RWPE2 (cell line): ENCODE results near the gene ATE1.

Experiments
- ATAC-seq: fragments of 200-7000 bp; cut with Tn5 transposase; 3 replicates; pipeline ENCODE4 v1.9.1; 2021; ENCODE audit warnings: low read depth
- DNase-seq: peaks from one replicate; pipeline ENCODE4 v3.0.0-alpha.2; 2020; ENCODE audit warnings: low spot score
- H3K27ac ChIP-seq: fragments of 450-650 bp; 2 replicates; pipeline ENCODE4 v1.5.1; 2017; ENCODE audit warnings: mild to moderate bottlenecking; ENCODE audit not compliant: poor library complexity, severe bottlenecking
- H3K27me3 ChIP-seq: fragments of 250-450 bp; sonication (Bioruptor Pico); 2 replicates; pipeline ENCODE4 v1.5.1; 2021; ENCODE audit warnings: mild to moderate bottlenecking, moderate library complexity; ENCODE audit not compliant: insufficient read depth, poor library complexity, severe bottlenecking
- H3K36me3 ChIP-seq: fragments of 250-450 bp; sonication (Bioruptor Pico); 2 replicates; pipeline ENCODE4 v1.5.1; 2020; ENCODE audit warnings: low read depth, mild to moderate bottlenecking, moderate library complexity
- H3K4me1 ChIP-seq: fragments of 250-450 bp; sonication (Bioruptor Pico); 2 replicates; pipeline ENCODE4 v1.5.1; 2021; ENCODE audit warnings: mild to moderate bottlenecking, moderate library complexity; ENCODE audit not compliant: insufficient read depth, poor library complexity, severe bottlenecking
- H3K4me3 ChIP-seq: fragments of 250-450 bp; sonication (Bioruptor Pico); 2 replicates; pipeline ENCODE4 v1.5.1; 2021; ENCODE audit warnings: mild to moderate bottlenecking, moderate library complexity; ENCODE audit not compliant: severe bottlenecking
- H3K9me3 ChIP-seq: fragments of 250-450 bp; sonication (Bioruptor Pico); 2 replicates; pipeline ENCODE4 v1.5.1; 2021; ENCODE audit warnings: mild to moderate bottlenecking, moderate library complexity; ENCODE audit not compliant: severe bottlenecking
- TF ChIP-seq, protein P1 (sequence below): fragments of 450-650 bp; IDR thresholded peaks from one replicate; pipeline ENCODE4 v1.5.1; 2017; ENCODE audit warnings: mild to moderate bottlenecking, moderate library complexity; ENCODE audit not compliant: poor library complexity, severe bottlenecking

The ATE1 gene

GRCh38 chr10:121927841-121928527 lies at the start of gene ATE1:
Gene ATE1, minus strand, starts transcription at chr10:121928031. Its CDS starts 82 bp downstream, at chr10:121927949.
- Histone ChIP-seq H3K4me3 (peak within 1 kb of the TSS; percentile 87), H3K36me3 (peaks cover 3% of the 10 kb centered on the region; the same call in 1 of the 2 replicates), H3K4me1 (peaks cover 27% of the 10 kb centered on the region), H3K27me3 (no peaks in the 10 kb centered on the region), H3K9me3 (no peaks in the 10 kb centered on the region), H3K27ac (peak within 1 kb of the TSS; percentile 87)
- TF ChIP-seq, protein P1, sequence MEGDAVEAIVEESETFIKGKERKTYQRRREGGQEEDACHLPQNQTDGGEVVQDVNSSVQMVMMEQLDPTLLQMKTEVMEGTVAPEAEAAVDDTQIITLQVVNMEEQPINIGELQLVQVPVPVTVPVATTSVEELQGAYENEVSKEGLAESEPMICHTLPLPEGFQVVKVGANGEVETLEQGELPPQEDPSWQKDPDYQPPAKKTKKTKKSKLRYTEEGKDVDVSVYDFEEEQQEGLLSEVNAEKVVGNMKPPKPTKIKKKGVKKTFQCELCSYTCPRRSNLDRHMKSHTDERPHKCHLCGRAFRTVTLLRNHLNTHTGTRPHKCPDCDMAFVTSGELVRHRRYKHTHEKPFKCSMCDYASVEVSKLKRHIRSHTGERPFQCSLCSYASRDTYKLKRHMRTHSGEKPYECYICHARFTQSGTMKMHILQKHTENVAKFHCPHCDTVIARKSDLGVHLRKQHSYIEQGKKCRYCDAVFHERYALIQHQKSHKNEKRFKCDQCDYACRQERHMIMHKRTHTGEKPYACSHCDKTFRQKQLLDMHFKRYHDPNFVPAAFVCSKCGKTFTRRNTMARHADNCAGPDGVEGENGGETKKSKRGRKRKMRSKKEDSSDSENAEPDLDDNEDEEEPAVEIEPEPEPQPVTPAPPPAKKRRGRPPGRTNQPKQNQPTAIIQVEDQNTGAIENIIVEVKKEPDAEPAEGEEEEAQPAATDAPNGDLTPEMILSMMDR = no peak
- DNase-seq (peak; percentile 89), ATAC-seq (peak; percentile 89)

- Histone ChIP-seq H3K27ac (no peak overlapping the region), H3K9me3 (no peaks in the 10 kb centered on the region), H3K36me3 (peaks cover 23% of the 10 kb centered on the region), H3K4me3 (no peak overlapping the region), H3K4me1 (peaks cover 9% of the 10 kb centered on the region), H3K27me3 (no peaks in the 10 kb centered on the region)
- DNase-seq (no peak), ATAC-seq (no peak)
- TF ChIP-seq, protein P1 = no peak
Observed at GRCh38 chr10:121976607-121977006, 48.8 kb upstream of the ATE1 start.

DNA sequence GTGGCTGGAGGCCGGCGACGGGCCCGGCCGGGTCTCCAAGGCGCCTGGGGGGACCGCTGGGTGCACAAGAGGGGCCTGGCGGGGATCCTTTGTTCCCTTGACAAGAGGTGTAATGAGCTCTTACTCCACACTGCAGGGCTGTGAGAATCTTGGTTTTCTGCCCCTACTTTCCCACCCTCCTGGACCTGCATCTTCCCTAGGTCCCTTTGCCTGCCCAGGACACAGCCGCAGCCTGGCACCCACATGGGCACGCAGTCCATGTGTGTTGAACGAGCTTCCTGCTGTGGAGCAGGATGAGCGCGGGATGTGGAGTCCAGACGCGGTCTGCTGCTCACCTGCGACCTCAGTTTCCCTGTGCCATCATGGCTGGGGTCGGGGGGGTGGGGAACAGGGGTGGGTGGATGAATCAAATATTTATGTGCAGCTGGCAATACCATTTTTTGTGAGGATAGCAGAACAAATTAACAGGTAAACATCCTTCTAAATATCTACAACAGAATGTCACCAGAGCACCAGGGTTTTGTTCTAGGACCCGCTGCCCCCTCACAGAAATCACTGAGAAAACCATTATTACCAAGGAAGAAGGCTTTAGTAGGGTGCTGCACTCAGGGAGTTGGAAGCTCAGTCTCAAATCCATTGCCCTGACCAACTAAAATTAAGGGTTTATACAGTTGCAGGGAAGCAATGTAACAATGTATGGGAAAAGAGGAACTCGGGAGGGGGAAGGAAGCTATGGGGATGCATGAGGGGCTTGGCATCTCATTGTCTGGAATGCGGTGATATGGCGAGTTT lies 47.7 kb upstream of the ATE1 start:
- peaks cover 9% of the 10 kb centered on the region for H3K4me1 ChIP-seq
- no peak for DNase-seq
- H3K27me3 ChIP-seq = no peaks in the 10 kb centered on the region
- H3K27ac ChIP-seq = peak overlapping the region; percentile 78
- TF ChIP-seq, protein P1 = peak; percentile 79
- H3K9me3 ChIP-seq = no peaks in the 10 kb centered on the region
- peaks cover 33% of the 10 kb centered on the region for H3K36me3 ChIP-seq
- peak; percentile 28; the same call in 2 of the 3 replicates for ATAC-seq
- peak overlapping the region; percentile 89 for H3K4me3 ChIP-seq

- Histone ChIP-seq H3K9me3 (no peaks in the 10 kb centered on the region), H3K27me3 (no peaks in the 10 kb centered on the region), H3K4me1 (peaks cover 9% of the 10 kb centered on the region), H3K27ac (peak within 1 kb of the TSS; percentile 78), H3K4me3 (peak within 1 kb of the TSS; percentile 89), H3K36me3 (peaks cover 39% of the 10 kb centered on the region)
- TF ChIP-seq, protein P1 = peak; percentile 95
- ATAC-seq = peak; percentile 87
- peak; percentile 70 for DNase-seq
Observed at GRCh38 chr10:121974535-121975294, 46.9 kb upstream of the ATE1 start, which contains the start of gene NSMCE4A. Gene NSMCE4A, minus strand, starts transcription at chr10:121975217. Its CDS starts 52 bp downstream, at chr10:121975165.
